Body of pancreas (tissue), 4 donors: Measurements from ENCODE around the gene UNC93A. TPM values are rescaled to one million over a fixed set of nuclear protein-coding genes. Genes with fewer than 3 reads are reported as not detected.
"Not testable (repeated sequence)": the region's sequence is repeated elsewhere in the genome, so short reads cannot be mapped to it uniquely, and the experiment has no call there.

ENCODE experiments used
- ATAC-seq: fragments of 150-250 bp; one replicate; pipeline ENCODE4 v1.9.1; 2016
- DNase-seq, 4 donors: peaks; one replicate each; pipeline ENCODE4 v3.0.0-alpha.2; 2019
- H3K27ac ChIP-seq, 4 donors: fragments of 200-600 bp; sonication (generic); 1 replicate in 3 of 4; 2 replicates in 1 of 4; pipeline versions ENCODE4 v1.5.1 to v1.6.1; 2016 to 2019; ENCODE audit warnings: mild to moderate bottlenecking in 1 of 4, mixed read lengths in 1 of 4, moderate library complexity in 1 of 4
- H3K27me3 ChIP-seq, 2 donors: fragments of 200-600 bp; sonication (generic); one replicate each; pipeline ENCODE4 v1.6.0; 2016; ENCODE audit warnings: mild to moderate bottlenecking in 1 of 2
- H3K36me3 ChIP-seq, 2 donors: fragments of 200-600 bp; sonication (generic); replicated peaks in 1 of 2; 2 replicates each; pipeline ENCODE4 v1.5.1; 2016; ENCODE audit warnings: low read depth in 2 of 2; ENCODE audit not compliant: insufficient read depth in 1 of 2
- H3K4me1 ChIP-seq: fragments of 200-600 bp; sonication (generic); one replicate; pipeline ENCODE4 v1.6.0; 2016
- H3K4me3 ChIP-seq, 2 donors: fragments of 200-600 bp; sonication (generic); 1 replicate in 1 of 2; 2 replicates in 1 of 2; pipeline ENCODE4 v1.5.1; 2016 to 2019
- H3K9me3 ChIP-seq, 3 donors: fragments of 200-600 bp; sonication (generic); 1 replicate in 2 of 3; 2 replicates in 1 of 3; pipeline ENCODE4 v1.5.1; 2016
- POLR2A ChIP-seq, 3 donors: fragments of 450-650 bp; IDR thresholded peaks; one replicate each; pipeline ENCODE4 v1.6.1; 2016; ENCODE audit warnings: antibody characterized with exemption in 3 of 3, mild to moderate bottlenecking in 2 of 3
- WGBS, 2 donors: methylation state at CpG; one replicate each; pipeline ENCODE4 v1.1.5; 2017; 5-methylcytosine and 5-hydroxymethylcytosine counted together
- intact Hi-C: fragments of 100-400 bp; cut with DNase I; formaldehyde crosslinking; loops from one replicate; pipeline ENCODE4 v1.15.1; 2023
- total RNA-seq, 2 donors: library from RNA; depleted of rRNA; stranded (reverse); fragments of >200 nt; gene quantifications; one replicate each; pipeline ENCODE4 v1.1.0, GENCODE V29; 2016
- TF ChIP-seq, protein P1 (sequence below), 7 experiments: fragments of 450-650 bp in 4 of 7; fragments of 200-600 bp in 3 of 7; sonication (generic) in 3 of 7; IDR thresholded peaks; one replicate each; pipeline ENCODE4 v1.5.1; 2016 to 2019; ENCODE audit warnings: antibody characterized with exemption in 7 of 7

UNC93A gene
- total RNA-seq, 2 donors from 2014 or later = not detected

DNA sequence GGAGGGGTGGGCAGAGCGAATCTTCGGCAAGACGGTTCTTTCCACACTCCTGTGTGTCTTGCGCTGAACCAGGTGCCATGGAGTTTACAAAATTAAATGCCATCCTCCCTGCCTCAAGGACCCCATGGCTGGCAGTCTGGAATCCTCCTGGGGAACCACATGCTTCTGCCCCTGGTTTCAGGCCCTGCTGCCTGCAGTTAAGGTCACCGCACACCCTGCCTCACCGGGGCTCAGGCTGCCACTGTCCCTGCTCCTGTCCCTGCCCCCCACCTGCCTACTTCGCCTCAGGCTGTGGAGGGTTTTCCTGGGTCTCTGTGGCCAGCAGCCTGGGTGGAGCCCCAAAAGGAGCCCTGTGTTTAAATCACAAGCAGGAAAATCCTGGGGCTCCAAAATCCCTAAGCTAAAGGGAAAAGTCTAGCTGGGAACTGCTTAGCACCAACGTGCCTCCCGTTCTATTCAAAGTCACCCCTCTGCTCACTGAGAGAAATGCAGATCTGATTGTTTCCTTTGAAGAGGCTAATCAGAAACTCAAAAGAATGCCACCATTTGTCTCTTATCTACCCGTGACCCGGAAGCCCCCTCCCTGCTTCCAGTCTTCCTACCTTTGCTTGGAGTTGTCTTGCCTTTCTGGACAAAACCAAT is 23.2 kb downstream of the UNC93A start:
- no peak for DNase-seq
- Histone ChIP-seq H3K27ac (no peak overlapping the region), H3K9me3 (no peaks in the 10 kb centered on the region), H3K36me3 (no peaks in the 10 kb centered on the region), H3K4me1 (no peaks in the 10 kb centered on the region), H3K4me3 (no peak overlapping the region), H3K27me3 (no peaks in the 10 kb centered on the region)
- TF ChIP-seq, protein P1, sequence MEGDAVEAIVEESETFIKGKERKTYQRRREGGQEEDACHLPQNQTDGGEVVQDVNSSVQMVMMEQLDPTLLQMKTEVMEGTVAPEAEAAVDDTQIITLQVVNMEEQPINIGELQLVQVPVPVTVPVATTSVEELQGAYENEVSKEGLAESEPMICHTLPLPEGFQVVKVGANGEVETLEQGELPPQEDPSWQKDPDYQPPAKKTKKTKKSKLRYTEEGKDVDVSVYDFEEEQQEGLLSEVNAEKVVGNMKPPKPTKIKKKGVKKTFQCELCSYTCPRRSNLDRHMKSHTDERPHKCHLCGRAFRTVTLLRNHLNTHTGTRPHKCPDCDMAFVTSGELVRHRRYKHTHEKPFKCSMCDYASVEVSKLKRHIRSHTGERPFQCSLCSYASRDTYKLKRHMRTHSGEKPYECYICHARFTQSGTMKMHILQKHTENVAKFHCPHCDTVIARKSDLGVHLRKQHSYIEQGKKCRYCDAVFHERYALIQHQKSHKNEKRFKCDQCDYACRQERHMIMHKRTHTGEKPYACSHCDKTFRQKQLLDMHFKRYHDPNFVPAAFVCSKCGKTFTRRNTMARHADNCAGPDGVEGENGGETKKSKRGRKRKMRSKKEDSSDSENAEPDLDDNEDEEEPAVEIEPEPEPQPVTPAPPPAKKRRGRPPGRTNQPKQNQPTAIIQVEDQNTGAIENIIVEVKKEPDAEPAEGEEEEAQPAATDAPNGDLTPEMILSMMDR (IDR thresholded peaks at IDR 0.05) = no peak
- TF ChIP-seq POLR2A (IDR thresholded peaks at IDR 0.05) = no peak
- intact Hi-C loops = no loop called here
- WGBS, 2 donors = 58 to 60% methylated on average over 10 to 11 of the region's 11 CpGs
- no peak for ATAC-seq

DNA sequence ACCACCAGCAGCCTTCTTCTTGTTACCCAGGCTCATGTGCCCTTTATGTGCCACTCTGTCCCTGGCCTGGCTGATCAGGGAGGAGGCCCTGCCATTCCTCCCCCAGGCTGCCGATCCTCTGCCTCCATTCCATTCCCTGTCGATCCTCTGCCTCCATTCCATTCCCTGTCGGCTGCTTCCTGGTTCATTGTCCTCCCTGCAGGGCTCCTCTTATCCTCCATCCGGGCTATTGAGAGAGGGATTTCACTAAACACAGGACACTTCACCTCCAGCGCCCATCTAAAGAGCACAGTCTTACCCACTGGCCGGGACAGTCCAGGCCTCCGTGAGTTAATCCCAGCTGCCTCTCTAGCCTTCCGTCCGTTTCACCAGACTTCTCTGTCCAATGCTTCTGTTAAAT is 26.1 kb downstream of the UNC93A start:
- ATAC-seq (no peak), DNase-seq (no peak)
- H3K27me3 ChIP-seq = no peaks in the 10 kb centered on the region
- H3K36me3 ChIP-seq = no peaks in the 10 kb centered on the region
- H3K27ac ChIP-seq = no peak overlapping the region
- intact Hi-C loops = no loop called here
- no peaks in the 10 kb centered on the region for H3K4me1 ChIP-seq
- WGBS, 2 donors = 72 to 77% methylated on average over 9 of the region's 9 CpGs
- no peak overlapping the region for H3K4me3 ChIP-seq
- no peaks in the 10 kb centered on the region for H3K9me3 ChIP-seq
- no peak for TF ChIP-seq POLR2A (IDR thresholded peaks at IDR 0.05)

DNA sequence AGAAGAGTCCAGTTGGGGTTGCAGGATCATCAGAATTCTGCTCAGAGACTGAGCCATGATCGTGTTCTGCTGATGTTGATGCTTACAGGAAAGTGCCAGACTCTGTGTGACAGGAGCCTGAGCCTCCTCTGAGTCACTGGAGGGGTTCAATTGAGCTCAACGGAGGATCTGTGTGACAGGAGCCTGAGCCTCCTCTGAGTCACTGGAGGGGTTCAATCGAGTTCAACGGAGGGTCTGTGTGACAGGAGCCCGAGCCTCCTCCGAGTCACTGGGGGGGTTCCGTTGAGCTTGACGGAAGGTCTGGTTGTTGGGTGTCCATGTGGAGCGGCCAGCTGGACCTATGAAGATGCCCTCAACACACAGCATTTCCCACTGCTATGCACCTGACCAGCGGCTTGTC is 27.2 kb downstream of the UNC93A start:
- intact Hi-C loops, DNase-seq, H3K36me3 ChIP-seq, H3K9me3 ChIP-seq, H3K27me3 ChIP-seq, H3K27ac ChIP-seq, ATAC-seq, H3K4me1 ChIP-seq, H3K4me3 ChIP-seq: not testable (repeated sequence)
- 83% methylated on average over 2 to 10 of the region's 10 CpGs for WGBS, 2 donors

DNA sequence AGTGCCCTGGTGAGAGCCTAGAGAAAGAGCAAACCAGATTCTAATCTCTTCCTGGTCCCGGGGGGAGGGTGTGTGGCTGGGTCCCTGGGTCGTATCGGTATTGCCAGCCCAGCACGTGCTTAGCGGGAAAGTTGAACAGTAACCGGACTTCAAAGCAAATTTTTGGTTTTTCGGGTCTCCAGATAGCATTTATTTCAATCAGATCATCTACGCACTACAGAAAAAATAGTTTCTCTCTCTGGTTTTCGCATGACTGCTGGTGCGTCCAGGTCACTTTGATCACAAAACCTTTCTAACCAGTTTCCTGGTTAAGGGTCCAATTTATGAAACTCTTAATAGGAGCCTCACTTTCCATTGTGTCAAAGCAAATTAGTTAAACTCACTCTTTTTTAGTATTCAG is 27.7 kb downstream of the UNC93A start:
- DNase-seq, H3K4me1 ChIP-seq, H3K36me3 ChIP-seq, H3K27ac ChIP-seq, ATAC-seq, intact Hi-C loops, H3K4me3 ChIP-seq, H3K27me3 ChIP-seq, H3K9me3 ChIP-seq: not testable (repeated sequence)
- 61 to 67% methylated on average over 9 to 10 of the region's 10 CpGs for WGBS, 2 donors

DNA sequence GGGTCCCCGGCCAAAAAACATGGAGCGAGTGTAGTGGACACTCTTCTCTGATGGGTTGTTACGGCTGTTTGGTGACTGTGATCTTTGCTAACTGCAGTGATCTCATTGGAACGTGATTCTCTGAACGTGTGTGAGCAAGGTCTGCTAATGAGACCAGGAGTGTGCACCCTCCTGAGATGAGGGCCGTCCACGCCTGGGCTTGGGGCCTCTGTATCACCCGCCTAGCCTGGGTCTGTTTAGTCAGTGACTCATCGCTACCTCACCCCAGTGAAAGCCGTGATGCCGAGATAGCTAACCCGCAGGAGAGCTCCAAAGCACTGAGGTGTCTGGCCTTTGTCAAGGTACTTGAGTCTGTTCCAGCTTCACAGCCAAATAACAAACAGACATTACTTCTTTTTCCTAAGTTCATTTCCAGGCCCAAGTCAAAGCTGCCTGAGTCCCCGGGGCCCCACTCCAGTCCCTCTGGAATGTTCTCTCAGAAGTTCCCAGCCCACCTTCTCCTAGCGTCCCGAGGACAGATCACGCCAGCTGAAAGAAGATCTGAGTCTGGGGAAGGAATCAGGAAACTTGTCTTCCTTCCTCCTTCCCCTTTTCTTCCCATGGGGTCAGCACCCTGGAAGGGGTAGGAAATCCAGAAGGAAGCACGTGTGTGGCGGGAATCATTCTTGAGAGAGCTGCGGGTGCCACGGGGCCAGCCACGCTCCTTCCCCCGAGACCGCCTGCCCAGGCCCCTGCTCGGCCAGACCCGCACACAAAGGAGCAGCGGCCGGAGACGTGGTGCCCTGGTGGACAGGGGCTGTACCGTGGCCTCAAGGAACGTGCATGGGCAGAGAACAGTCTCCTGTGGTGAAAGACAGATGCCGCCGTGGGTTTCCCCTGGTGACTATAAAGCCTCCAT is 29.0 kb downstream of the UNC93A start:
- H3K27me3 ChIP-seq, DNase-seq, H3K9me3 ChIP-seq, H3K4me1 ChIP-seq, intact Hi-C loops, H3K4me3 ChIP-seq, H3K36me3 ChIP-seq, ATAC-seq, H3K27ac ChIP-seq: not testable (repeated sequence)
- 71% methylated on average over 18 of the region's 32 CpGs; no CpG with 5 or more reads in 1 of the 2 donors for WGBS, 2 donors

DNA sequence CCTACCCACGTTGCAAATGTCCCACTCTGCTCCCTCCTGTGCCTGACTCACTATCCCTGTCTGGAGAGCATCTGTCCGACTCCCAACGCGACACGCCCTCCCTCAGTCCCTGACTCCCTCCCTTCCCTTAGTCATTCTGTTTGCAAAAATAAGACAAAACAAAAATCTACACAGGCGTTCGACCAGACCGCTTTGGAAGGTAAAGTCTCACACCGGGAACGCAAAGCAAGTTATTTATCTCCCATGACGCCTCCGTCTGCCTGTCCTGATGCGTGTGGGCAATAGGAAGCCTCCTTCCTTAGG is 29.6 kb downstream of the UNC93A start:
- WGBS, 2 donors = 72% methylated on average over 6 of the region's 13 CpGs; no CpG with 5 or more reads in 1 of the 2 donors
- H3K27me3 ChIP-seq, H3K36me3 ChIP-seq, intact Hi-C loops, H3K4me1 ChIP-seq, DNase-seq, ATAC-seq, H3K27ac ChIP-seq, H3K4me3 ChIP-seq, H3K9me3 ChIP-seq: not testable (repeated sequence)

DNA sequence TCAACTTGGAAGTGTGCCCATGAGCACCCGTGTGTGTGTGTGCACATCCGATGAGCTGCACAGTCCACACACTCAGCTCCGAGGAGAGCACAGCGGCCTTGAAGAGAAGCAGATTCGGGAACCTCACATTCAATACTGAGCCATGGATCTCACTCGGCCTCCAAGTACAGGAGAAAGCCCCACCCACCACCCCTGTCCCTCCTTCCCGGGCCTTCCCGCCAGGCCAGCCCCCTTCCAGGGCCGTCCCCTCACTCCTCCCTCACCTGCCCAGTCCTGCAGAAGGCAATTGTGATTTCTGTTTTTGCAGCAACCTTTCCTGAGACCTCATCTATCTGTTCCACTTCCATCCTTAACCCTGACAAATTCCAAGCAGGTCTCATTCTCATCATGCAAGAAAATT is 30.1 kb downstream of the UNC93A start:
- H3K27me3 ChIP-seq, H3K27ac ChIP-seq, H3K36me3 ChIP-seq, DNase-seq, H3K9me3 ChIP-seq, H3K4me1 ChIP-seq, intact Hi-C loops, ATAC-seq, H3K4me3 ChIP-seq: not testable (repeated sequence)
- WGBS, 2 donors = 58 to 68% methylated on average over 4 to 8 of the region's 9 CpGs
